Trophoblast cell (in vitro differentiated cells and primary cell): ENCODE results near the gene CNIH3.

Experiments used
- DNase-seq, 2 donors: peaks; one replicate each; pipeline ENCODE4 v3.0.0-alpha.2; 2016
- H2AFZ ChIP-seq: 2 replicates; pipeline ENCODE4 v1.6.1; 2013; ENCODE audit warnings: low read length, moderate library complexity, mild to moderate bottlenecking; ENCODE audit not compliant: insufficient read depth, poor library complexity
- H2AK5ac ChIP-seq: 2 replicates; pipeline ENCODE4 v1.6.1; 2013; ENCODE audit warnings: mild to moderate bottlenecking, low read length
- H2BK120ac ChIP-seq: 2 replicates; pipeline ENCODE4 v1.6.1; 2013; ENCODE audit warnings: low read length, mild to moderate bottlenecking, moderate library complexity; ENCODE audit not compliant: insufficient read depth, poor library complexity
- H2BK12ac ChIP-seq: 2 replicates; pipeline ENCODE4 v1.6.1; 2013; ENCODE audit warnings: mild to moderate bottlenecking, low read length, moderate library complexity
- H2BK5ac ChIP-seq: 2 replicates; pipeline ENCODE4 v1.6.1; 2013; ENCODE audit warnings: low read length, low read depth, moderate library complexity, mild to moderate bottlenecking; ENCODE audit not compliant: poor library complexity
- H3K14ac ChIP-seq: 2 replicates; pipeline ENCODE4 v1.6.1; 2013; ENCODE audit warnings: mild to moderate bottlenecking, low read length
- H3K18ac ChIP-seq: 2 replicates; pipeline ENCODE4 v1.6.1; 2013; ENCODE audit warnings: mild to moderate bottlenecking, low read length
- H3K23ac ChIP-seq: 2 replicates; pipeline ENCODE4 v1.6.1; 2013; ENCODE audit warnings: low read length
- H3K27ac ChIP-seq: 2 replicates; pipeline ENCODE4 v1.5.1; 2013; ENCODE audit warnings: low read depth, mild to moderate bottlenecking, inconsistent platforms, low read length, moderate library complexity
- H3K27me3 ChIP-seq: 2 replicates; pipeline ENCODE4 v1.6.1; 2013; ENCODE audit warnings: inconsistent platforms, mild to moderate bottlenecking, low read length, moderate library complexity; ENCODE audit not compliant: insufficient read depth
- H3K36me3 ChIP-seq, 2 experiments: 1 replicate in 1 of 2; 2 replicates in 1 of 2; pipeline ENCODE4 v1.6.1; 2013; ENCODE audit warnings: low read length in 2 of 2, mild to moderate bottlenecking in 2 of 2, moderate library complexity in 1 of 2; ENCODE audit not compliant: insufficient read depth in 2 of 2, control insufficient read depth in 1 of 2
- H3K4ac ChIP-seq: 2 replicates; pipeline ENCODE4 v1.6.1; 2013; ENCODE audit warnings: low read depth, mild to moderate bottlenecking, low read length, moderate library complexity
- H3K4me1 ChIP-seq, 2 experiments: 1 replicate in 1 of 2; 2 replicates in 1 of 2; pipeline ENCODE4 v1.6.1; 2013; ENCODE audit warnings: low read length in 2 of 2, mild to moderate bottlenecking in 2 of 2, moderate library complexity in 1 of 2; ENCODE audit not compliant: insufficient read depth in 2 of 2, control insufficient read depth in 1 of 2
- H3K4me2 ChIP-seq: 2 replicates; pipeline ENCODE4 v1.6.1; 2013; ENCODE audit warnings: inconsistent platforms, mild to moderate bottlenecking, low read length, moderate library complexity
- H3K4me3 ChIP-seq: 2 replicates; pipeline ENCODE4 v1.5.1; 2013; ENCODE audit warnings: mild to moderate bottlenecking, low read depth, low read length, inconsistent platforms
- H3K79me1 ChIP-seq: one replicate; pipeline ENCODE4 v1.6.1; 2013; ENCODE audit warnings: low read length
- H3K79me2 ChIP-seq: 2 replicates; pipeline ENCODE4 v1.6.1; 2013; ENCODE audit warnings: low read length, mild to moderate bottlenecking; ENCODE audit not compliant: control insufficient read depth, insufficient read depth, poor library complexity
- H3K9ac ChIP-seq: 2 replicates; pipeline ENCODE4 v1.6.1; 2013; ENCODE audit warnings: mild to moderate bottlenecking, low read length
- H3K9me3 ChIP-seq: 2 replicates; pipeline ENCODE4 v1.6.1; 2013; ENCODE audit warnings: low read depth, mild to moderate bottlenecking, control low read depth, inconsistent platforms, low read length; ENCODE audit not compliant: insufficient read depth
- H4K12ac ChIP-seq: 2 replicates; pipeline ENCODE4 v1.6.1; 2013; ENCODE audit warnings: low read depth, mild to moderate bottlenecking, low read length, moderate library complexity
- H4K8ac ChIP-seq: 2 replicates; pipeline ENCODE4 v1.6.1; 2013; ENCODE audit warnings: low read depth, mild to moderate bottlenecking, low read length, moderate library complexity
- H4K91ac ChIP-seq: one replicate; pipeline ENCODE4 v1.6.1; 2013; ENCODE audit warnings: low read depth, mild to moderate bottlenecking, low read length, moderate library complexity
- WGBS: extraction: QIAGEN DNeasy Blood & Tissue Kit; methylation state at CpG from one replicate; pipeline ENCODE4 v1.1.7; 2013; ENCODE audit warnings: missing lambda C conversion rate; ENCODE audit not compliant: insufficient read length, insufficient coverage; ENCODE audit errors: extremely low coverage; 5-methylcytosine and 5-hydroxymethylcytosine counted together

CNIH3 gene

GRCh38 chr1:224585051-224585450 lies 31.1 kb upstream of the CNIH3 start:
- Histone ChIP-seq H3K14ac (no peak overlapping the region), H3K4me3 (no peak overlapping the region), H3K9me3 (no peaks in the 10 kb centered on the region), H2BK120ac (no peak overlapping the region), H4K12ac (no peak overlapping the region), H4K8ac (no peak overlapping the region), H3K18ac (no peak overlapping the region), H3K27ac (no peak overlapping the region), H2AFZ (no peak overlapping the region), H3K79me2 (no peaks in the 10 kb centered on the region), H2BK5ac (no peak overlapping the region), H2AK5ac (no peak overlapping the region), H2BK12ac (no peak overlapping the region), H3K4me1 (no peaks in the 10 kb centered on the region), H3K4me2 (no peak overlapping the region), H3K23ac (no peak overlapping the region), H3K4ac (no peak overlapping the region), H4K91ac (no peak overlapping the region), H3K9ac (no peak overlapping the region), H3K27me3 (no peaks in the 10 kb centered on the region), H3K79me1 (no peaks in the 10 kb centered on the region), H3K36me3 (no peaks in the 10 kb centered on the region)
- no CpG with 5 or more reads among the region's 10 CpGs for WGBS
- no peak for DNase-seq

GRCh38 chr1:224587051-224587450 lies 29.1 kb upstream of the CNIH3 start:
- Histone ChIP-seq H4K12ac (no peak overlapping the region), H3K4me3 (no peak overlapping the region), H3K27ac (no peak overlapping the region), H3K4me2 (no peak overlapping the region), H3K36me3 (no peaks in the 10 kb centered on the region), H2AK5ac (no peak overlapping the region), H2BK12ac (no peak overlapping the region), H4K91ac (no peak overlapping the region), H2AFZ (no peak overlapping the region), H3K14ac (no peak overlapping the region), H3K9ac (no peak overlapping the region), H3K79me1 (no peaks in the 10 kb centered on the region), H3K4me1 (no peaks in the 10 kb centered on the region), H4K8ac (no peak overlapping the region), H3K27me3 (no peaks in the 10 kb centered on the region), H3K9me3 (no peaks in the 10 kb centered on the region), H3K23ac (no peak overlapping the region), H3K18ac (no peak overlapping the region), H2BK5ac (no peak overlapping the region), H2BK120ac (no peak overlapping the region), H3K4ac (no peak overlapping the region), H3K79me2 (no peaks in the 10 kb centered on the region)
- DNase-seq = no peak
- whole genome bisulfite sequencing = no CpG with 5 or more reads among the region's 3 CpGs

GRCh38 chr1:224588515-224588914 lies 27.6 kb upstream of the CNIH3 start:
- no peak overlapping the region for H4K8ac ChIP-seq
- H3K23ac ChIP-seq = no peak overlapping the region
- H3K36me3 ChIP-seq = no peaks in the 10 kb centered on the region
- H3K9ac ChIP-seq = no peak overlapping the region
- H4K91ac ChIP-seq = no peak overlapping the region
- H3K4ac ChIP-seq = no peak overlapping the region
- no peak overlapping the region for H3K27ac ChIP-seq
- H3K27me3 ChIP-seq = no peaks in the 10 kb centered on the region
- H2BK5ac ChIP-seq = no peak overlapping the region
- no peaks in the 10 kb centered on the region for H3K79me1 ChIP-seq
- no peak overlapping the region for H4K12ac ChIP-seq
- no peaks in the 10 kb centered on the region for H3K9me3 ChIP-seq
- no peak overlapping the region for H3K18ac ChIP-seq
- H3K4me2 ChIP-seq = no peak overlapping the region
- no peak overlapping the region for H2BK12ac ChIP-seq
- H2BK120ac ChIP-seq = no peak overlapping the region
- no peak for DNase-seq
- no peak overlapping the region for H2AFZ ChIP-seq
- no peak overlapping the region for H3K14ac ChIP-seq
- H3K79me2 ChIP-seq = no peaks in the 10 kb centered on the region
- H3K4me3 ChIP-seq = no peak overlapping the region
- H2AK5ac ChIP-seq = no peak overlapping the region
- no CpG with 5 or more reads among the region's 1 CpG for WGBS
- H3K4me1 ChIP-seq = no peaks in the 10 kb centered on the region

GRCh38 chr1:224589006-224589405 lies 27.1 kb upstream of the CNIH3 start:
- no peak overlapping the region for H3K9ac ChIP-seq
- no peaks in the 10 kb centered on the region for H3K79me1 ChIP-seq
- H2BK5ac ChIP-seq = no peak overlapping the region
- no peak overlapping the region for H4K12ac ChIP-seq
- H3K18ac ChIP-seq = no peak overlapping the region
- H4K91ac ChIP-seq = no peak overlapping the region
- no peak overlapping the region for H3K27ac ChIP-seq
- no peak overlapping the region for H2AK5ac ChIP-seq
- no peaks in the 10 kb centered on the region for H3K36me3 ChIP-seq
- H2BK120ac ChIP-seq = no peak overlapping the region
- no peak overlapping the region for H3K4ac ChIP-seq
- no peak overlapping the region for H3K14ac ChIP-seq
- WGBS = no CpG with 5 or more reads among the region's 6 CpGs
- H2BK12ac ChIP-seq = no peak overlapping the region
- no peak overlapping the region for H3K4me2 ChIP-seq
- H4K8ac ChIP-seq = no peak overlapping the region
- DNase-seq = no peak
- H2AFZ ChIP-seq = no peak overlapping the region
- no peak overlapping the region for H3K4me3 ChIP-seq
- no peaks in the 10 kb centered on the region for H3K79me2 ChIP-seq
- no peaks in the 10 kb centered on the region for H3K4me1 ChIP-seq
- H3K23ac ChIP-seq = no peak overlapping the region
- H3K9me3 ChIP-seq = no peaks in the 10 kb centered on the region
- H3K27me3 ChIP-seq = no peaks in the 10 kb centered on the region
